ENCODE results near the gene CDCP1.

DNA sequence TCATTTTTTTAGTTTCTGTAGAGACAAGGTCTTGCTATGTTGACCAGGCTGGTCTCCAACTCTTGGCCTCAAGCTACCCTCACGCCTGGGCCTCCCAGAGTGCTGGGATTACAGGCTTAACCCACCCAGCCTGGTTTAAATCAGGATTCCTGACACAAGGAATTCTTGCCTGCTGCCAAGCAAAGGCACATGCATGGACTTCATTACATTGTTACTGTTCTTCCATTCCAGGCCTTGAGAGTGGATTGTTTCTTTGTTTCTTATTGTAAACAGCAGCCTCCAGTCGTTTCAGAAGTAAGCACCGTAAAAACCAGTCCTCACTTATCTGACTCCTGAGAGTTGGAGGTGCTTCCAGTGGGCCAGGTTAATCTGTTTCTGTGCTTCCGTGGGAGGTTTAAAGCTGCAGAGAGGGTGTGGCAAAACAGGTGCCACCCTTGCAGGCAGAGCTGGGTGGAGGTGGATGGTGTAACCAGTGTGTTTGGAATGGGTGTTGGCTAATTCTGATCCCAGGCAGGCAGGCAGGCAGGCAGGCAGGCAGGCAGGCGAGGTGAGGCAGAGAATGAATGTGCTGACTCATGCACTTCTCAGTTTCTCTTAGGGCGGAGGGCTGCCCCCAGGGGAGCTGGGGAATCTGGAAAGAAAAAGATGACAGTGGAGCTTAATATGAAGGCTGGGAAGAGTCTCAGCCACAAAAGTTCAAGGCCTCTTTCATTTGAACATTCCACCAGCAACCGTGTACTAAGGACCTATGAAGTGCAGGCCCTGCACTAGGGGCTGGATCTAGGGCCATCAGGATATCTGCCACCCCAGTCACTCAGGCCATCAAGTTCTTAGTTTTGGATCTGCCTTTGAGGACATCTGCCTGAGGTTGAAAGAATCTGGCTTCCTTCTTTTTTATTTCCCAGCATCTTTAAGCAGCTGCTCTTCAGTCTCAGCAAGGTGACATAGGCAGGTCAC is 37.0 kb upstream of the CDCP1 start:
- TF ChIP-seq, protein P1, sequence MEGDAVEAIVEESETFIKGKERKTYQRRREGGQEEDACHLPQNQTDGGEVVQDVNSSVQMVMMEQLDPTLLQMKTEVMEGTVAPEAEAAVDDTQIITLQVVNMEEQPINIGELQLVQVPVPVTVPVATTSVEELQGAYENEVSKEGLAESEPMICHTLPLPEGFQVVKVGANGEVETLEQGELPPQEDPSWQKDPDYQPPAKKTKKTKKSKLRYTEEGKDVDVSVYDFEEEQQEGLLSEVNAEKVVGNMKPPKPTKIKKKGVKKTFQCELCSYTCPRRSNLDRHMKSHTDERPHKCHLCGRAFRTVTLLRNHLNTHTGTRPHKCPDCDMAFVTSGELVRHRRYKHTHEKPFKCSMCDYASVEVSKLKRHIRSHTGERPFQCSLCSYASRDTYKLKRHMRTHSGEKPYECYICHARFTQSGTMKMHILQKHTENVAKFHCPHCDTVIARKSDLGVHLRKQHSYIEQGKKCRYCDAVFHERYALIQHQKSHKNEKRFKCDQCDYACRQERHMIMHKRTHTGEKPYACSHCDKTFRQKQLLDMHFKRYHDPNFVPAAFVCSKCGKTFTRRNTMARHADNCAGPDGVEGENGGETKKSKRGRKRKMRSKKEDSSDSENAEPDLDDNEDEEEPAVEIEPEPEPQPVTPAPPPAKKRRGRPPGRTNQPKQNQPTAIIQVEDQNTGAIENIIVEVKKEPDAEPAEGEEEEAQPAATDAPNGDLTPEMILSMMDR (IDR thresholded peaks at IDR 0.05) = no peak
- no peak for TF ChIP-seq EP300 (IDR thresholded peaks at IDR 0.05)
- TF ChIP-seq POLR2A (IDR thresholded peaks at IDR 0.05) = no peak
- no peak for TF ChIP-seq POLR2AphosphoS5 (IDR thresholded peaks at IDR 0.05)

All from upper lobe of left lung (tissue), 4 donors.